Upper lobe of left lung (tissue), 4 donors: ENCODE results near the gene ZC3H7A.

Experiments used
- CTCF ChIP-seq, 6 experiments: fragments of 450-650 bp in 4 of 6; fragments of 200-600 bp in 2 of 6; sonication (generic) in 2 of 6; IDR thresholded peaks; one replicate each; pipeline ENCODE4 v1.5.1; 2016 to 2019; ENCODE audit warnings: antibody characterized with exemption in 6 of 6
- POLR2A ChIP-seq, 4 donors: fragments of 450-650 bp; IDR thresholded peaks; one replicate each; pipeline ENCODE4 v1.5.1; 2016 to 2017; ENCODE audit warnings: antibody characterized with exemption in 4 of 4, mild to moderate bottlenecking in 2 of 4

- TF ChIP-seq CTCF (IDR thresholded peaks at IDR 0.05), result no peak
- TF ChIP-seq POLR2A (IDR thresholded peaks at IDR 0.05), result no peak
Observed at GRCh38 chr16:11797957-11798299, 870 bp upstream of the ZC3H7A start.
